RWPE1 (cell line): ENCODE results near the gene RNF144A.

Source experiments
- CTCF ChIA-PET: fragments of 350-600 bp; sonication (Branson Sonifier 250); formaldehyde crosslinking; extraction: SDS; loops from one replicate; lab custom pipeline; 2021; lab: Yijun Ruan, JAX
- POLR2A ChIA-PET: fragments of 400-600 bp; formaldehyde crosslinking; extraction: SDS; loops from one replicate; lab custom pipeline; 2020; ENCODE audit warnings: antibody characterized with exemption; ENCODE audit not compliant: low non-redundant PET; lab: Yijun Ruan, JAX
- DNase-seq: peaks from one replicate; pipeline ENCODE4 v3.0.0; 2012; ENCODE audit warnings: low spot score
- H3K27ac ChIP-seq: fragments of 450-650 bp; 2 replicates; pipeline ENCODE4 v1.5.1; 2017
- TF ChIP-seq, protein P1 (sequence below): fragments of 450-650 bp; conservative IDR thresholded peaks from 2 replicates; pipeline ENCODE4 v1.5.1; 2017; ENCODE audit warnings: low read depth, mild to moderate bottlenecking

The RNF144A gene

GRCh38 chr2:6956566-6956965 lies 39.4 kb downstream of the RNF144A start:
- ChIA-PET POLR2A (no interaction called here), CTCF (no interaction called here)
- no peak for DNase-seq

GRCh38 chr2:6957031-6957714 lies 40.0 kb downstream of the RNF144A start:
- DNase-seq: no peak
- ChIA-PET CTCF (no interaction called here), POLR2A (no interaction called here)
- no peak overlapping the region for H3K27ac ChIP-seq
- TF ChIP-seq, protein P1, sequence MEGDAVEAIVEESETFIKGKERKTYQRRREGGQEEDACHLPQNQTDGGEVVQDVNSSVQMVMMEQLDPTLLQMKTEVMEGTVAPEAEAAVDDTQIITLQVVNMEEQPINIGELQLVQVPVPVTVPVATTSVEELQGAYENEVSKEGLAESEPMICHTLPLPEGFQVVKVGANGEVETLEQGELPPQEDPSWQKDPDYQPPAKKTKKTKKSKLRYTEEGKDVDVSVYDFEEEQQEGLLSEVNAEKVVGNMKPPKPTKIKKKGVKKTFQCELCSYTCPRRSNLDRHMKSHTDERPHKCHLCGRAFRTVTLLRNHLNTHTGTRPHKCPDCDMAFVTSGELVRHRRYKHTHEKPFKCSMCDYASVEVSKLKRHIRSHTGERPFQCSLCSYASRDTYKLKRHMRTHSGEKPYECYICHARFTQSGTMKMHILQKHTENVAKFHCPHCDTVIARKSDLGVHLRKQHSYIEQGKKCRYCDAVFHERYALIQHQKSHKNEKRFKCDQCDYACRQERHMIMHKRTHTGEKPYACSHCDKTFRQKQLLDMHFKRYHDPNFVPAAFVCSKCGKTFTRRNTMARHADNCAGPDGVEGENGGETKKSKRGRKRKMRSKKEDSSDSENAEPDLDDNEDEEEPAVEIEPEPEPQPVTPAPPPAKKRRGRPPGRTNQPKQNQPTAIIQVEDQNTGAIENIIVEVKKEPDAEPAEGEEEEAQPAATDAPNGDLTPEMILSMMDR: no peak

More at GRCh38 chr2:6956566-6956965, 39.4 kb downstream of the RNF144A start:
- TF ChIP-seq, protein P1: no peak
- H3K27ac ChIP-seq: no peak overlapping the region

GRCh38 chr2:6957910-6958615 lies 40.9 kb downstream of the RNF144A start:
- ChIA-PET CTCF (interaction anchor here (0.6 kb wide), 1 partner anchor 40 kb away, joined by 3 read pairs; no protein-coding TSS in a partner anchor), POLR2A (no interaction called here)
- TF ChIP-seq, protein P1: no peak
- no peak for DNase-seq
- H3K27ac ChIP-seq: no peak overlapping the region

GRCh38 chr2:6958616-6959235 lies 41.5 kb downstream of the RNF144A start:
- DNase-seq: no peak
- TF ChIP-seq, protein P1: no peak
- ChIA-PET CTCF (interaction anchor here (0.6 kb wide), 2 partner anchors 41 to 1318 kb away, joined by 3 read pairs; no protein-coding TSS in a partner anchor), POLR2A (no interaction called here)
- H3K27ac ChIP-seq: no peak overlapping the region

- H3K27ac ChIP-seq: no peak overlapping the region
- ChIA-PET CTCF (no interaction called here), POLR2A (no interaction called here)
- TF ChIP-seq, protein P1: no peak
- DNase-seq: no peak
These were observed 42.5 kb downstream of the RNF144A start for GRCh38 chr2:6959751-6960150.

DNA sequence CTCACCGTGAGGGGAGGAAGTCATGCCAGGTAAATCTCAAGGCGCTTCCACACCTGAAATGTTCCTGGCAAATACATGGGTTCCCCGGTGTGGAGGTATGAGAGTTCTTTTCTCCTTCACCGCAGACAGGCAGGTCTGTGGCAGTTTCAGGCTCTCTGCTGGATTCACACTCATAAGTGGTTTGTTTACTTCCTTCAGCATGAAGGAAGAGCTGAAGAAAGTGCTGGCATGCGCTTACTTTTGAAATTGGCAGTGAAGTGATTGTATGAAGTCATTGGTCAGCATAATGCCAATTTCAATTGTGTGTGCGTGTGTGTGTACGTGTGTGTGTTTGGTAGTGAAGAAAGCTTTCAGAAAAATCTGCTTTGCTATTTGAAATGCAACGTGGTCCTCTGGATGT lies 43.4 kb downstream of the RNF144A start:
- ChIA-PET POLR2A (no interaction called here), CTCF (no interaction called here)
- TF ChIP-seq, protein P1: no peak
- H3K27ac ChIP-seq: no peak overlapping the region
- no peak for DNase-seq
